Thyroid gland (tissue), 4 donors: ENCODE results near the gene CNTNAP1. TPM values are rescaled to one million over a fixed set of nuclear protein-coding genes. Genes with fewer than 3 reads are reported as not detected.

Source experiments
- DNase-seq, 2 donors: peaks; one replicate each; pipeline ENCODE4 v3.0.0-alpha.2; 2019
- H3K27ac ChIP-seq, 3 donors: fragments of 200-600 bp; sonication (generic); 1 replicate in 2 of 3; 2 replicates in 1 of 3; pipeline ENCODE4 v1.5.1; 2016 to 2019; ENCODE audit warnings: mild to moderate bottlenecking in 1 of 3, moderate library complexity in 1 of 3
- H3K27me3 ChIP-seq: fragments of 200-600 bp; sonication (generic); one replicate; pipeline ENCODE4 v1.5.1; 2019
- H3K36me3 ChIP-seq, 2 donors: fragments of 200-600 bp; sonication (generic); one replicate each; pipeline ENCODE4 v1.5.1; 2016 to 2019
- H3K4me1 ChIP-seq, 2 donors: fragments of 200-600 bp; sonication (generic); one replicate each; pipeline ENCODE4 v1.5.1; 2017 to 2019
- H3K4me3 ChIP-seq, 3 donors: fragments of 200-600 bp; sonication (generic); replicated peaks in 1 of 3; 1 replicate in 2 of 3; 2 replicates in 1 of 3; pipeline ENCODE4 v1.5.1; 2016; ENCODE audit warnings: mild to moderate bottlenecking in 1 of 3
- H3K9me3 ChIP-seq: fragments of 200-600 bp; sonication (generic); one replicate; pipeline ENCODE4 v1.5.1; 2017
- CTCF ChIP-seq, 6 experiments: fragments of 200-600 bp in 3 of 6; fragments of 450-650 bp in 3 of 6; sonication (generic) in 3 of 6; IDR thresholded peaks; one replicate each; pipeline ENCODE4 v1.5.1; 2016 to 2019; ENCODE audit warnings: antibody characterized with exemption in 6 of 6, mild to moderate bottlenecking in 2 of 6, inconsistent platforms in 1 of 6, moderate library complexity in 1 of 6
- POLR2A ChIP-seq, 2 donors: fragments of 450-650 bp; IDR thresholded peaks; one replicate each; pipeline ENCODE4 v1.6.1; 2017; ENCODE audit warnings: antibody characterized with exemption in 2 of 2, mild to moderate bottlenecking in 2 of 2, moderate library complexity in 1 of 2
- WGBS, 2 donors: methylation state at CpG; one replicate each; pipeline ENCODE4 v1.1.5; 2017; 5-methylcytosine and 5-hydroxymethylcytosine counted together
- intact Hi-C: fragments of 100-400 bp; cut with DNase I; formaldehyde crosslinking; loops from one replicate; pipeline ENCODE4 v1.15.1; 2023
- total RNA-seq, 4 donors: library from RNA; depleted of rRNA; stranded (reverse); fragments of >200 nt; gene quantifications; one replicate each; pipeline ENCODE4 v1.2.3, GENCODE V29; 2016

CNTNAP1 gene
- total RNA-seq, 4 donors from 2014 or later: 2.3 to 4.2 (median 2.5) TPM

GRCh38 chr17:42686520-42687128 is 4.3 kb downstream of the CNTNAP1 start:
- no peaks in the 10 kb centered on the region for H3K9me3 ChIP-seq
- TF ChIP-seq CTCF (IDR thresholded peaks at IDR 0.05): no peak
- no peak for TF ChIP-seq POLR2A (IDR thresholded peaks at IDR 0.05)
- peaks cover 12 to 31% of the 10 kb centered on the region in 2 donors for H3K4me1 ChIP-seq
- H3K36me3 ChIP-seq: no peaks in the 10 kb centered on the region
- no peak overlapping the region for H3K27ac ChIP-seq
- 58 to 59% methylated on average over 32 of the region's 32 CpGs for WGBS, 2 donors
- no peak for DNase-seq
- intact Hi-C loops: no loop called here
- H3K27me3 ChIP-seq: no peaks in the 10 kb centered on the region
- no peak overlapping the region for H3K4me3 ChIP-seq

DNA sequence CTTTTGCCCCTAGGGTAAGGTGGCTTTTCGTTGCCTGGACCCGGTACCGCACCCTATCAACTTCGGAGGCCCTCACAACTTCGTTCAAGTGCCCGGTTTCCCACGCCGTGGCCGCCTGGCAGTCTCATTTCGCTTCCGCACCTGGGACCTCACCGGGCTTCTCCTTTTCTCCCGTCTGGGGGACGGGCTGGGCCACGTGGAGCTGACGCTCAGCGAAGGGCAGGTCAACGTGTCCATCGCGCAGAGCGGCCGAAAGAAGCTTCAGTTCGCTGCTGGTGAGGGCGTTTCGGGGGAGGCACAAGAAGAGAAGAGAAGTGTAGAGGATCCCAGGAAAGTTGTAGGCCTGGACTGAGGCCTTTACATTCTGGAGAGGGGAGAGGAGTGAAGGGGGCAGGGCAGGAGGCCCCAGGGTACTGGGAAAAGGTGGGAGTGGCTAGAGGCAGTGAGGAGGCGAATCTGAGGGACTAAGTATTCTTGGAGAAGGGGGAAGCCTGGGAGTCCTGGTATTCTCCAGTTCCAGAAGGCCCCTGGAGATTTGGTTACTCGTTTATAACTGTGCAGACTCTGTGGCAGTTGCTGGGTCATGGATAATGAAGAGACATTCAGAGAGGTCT is 5.5 kb downstream of the CNTNAP1 start:
- Histone ChIP-seq H3K27ac (no peak overlapping the region), H3K4me3 (no peak overlapping the region), H3K4me1 (peaks cover 6 to 21% of the 10 kb centered on the region in 2 donors), H3K27me3 (no peaks in the 10 kb centered on the region), H3K9me3 (no peaks in the 10 kb centered on the region), H3K36me3 (no peaks in the 10 kb centered on the region)
- intact Hi-C loops: no loop called here
- no peak for DNase-seq
- 59 to 60% methylated on average over 26 to 27 of the region's 27 CpGs for WGBS, 2 donors
- no peak for TF ChIP-seq CTCF (IDR thresholded peaks at IDR 0.05)
- TF ChIP-seq POLR2A (IDR thresholded peaks at IDR 0.05): no peak

GRCh38 chr17:42690596-42690995 is 8.3 kb downstream of the CNTNAP1 start:
- H3K36me3 ChIP-seq: no peaks in the 10 kb centered on the region
- WGBS, 2 donors: 77 to 81% methylated on average over 7 to 10 of the region's 10 CpGs
- intact Hi-C loops: no loop called here

DNA sequence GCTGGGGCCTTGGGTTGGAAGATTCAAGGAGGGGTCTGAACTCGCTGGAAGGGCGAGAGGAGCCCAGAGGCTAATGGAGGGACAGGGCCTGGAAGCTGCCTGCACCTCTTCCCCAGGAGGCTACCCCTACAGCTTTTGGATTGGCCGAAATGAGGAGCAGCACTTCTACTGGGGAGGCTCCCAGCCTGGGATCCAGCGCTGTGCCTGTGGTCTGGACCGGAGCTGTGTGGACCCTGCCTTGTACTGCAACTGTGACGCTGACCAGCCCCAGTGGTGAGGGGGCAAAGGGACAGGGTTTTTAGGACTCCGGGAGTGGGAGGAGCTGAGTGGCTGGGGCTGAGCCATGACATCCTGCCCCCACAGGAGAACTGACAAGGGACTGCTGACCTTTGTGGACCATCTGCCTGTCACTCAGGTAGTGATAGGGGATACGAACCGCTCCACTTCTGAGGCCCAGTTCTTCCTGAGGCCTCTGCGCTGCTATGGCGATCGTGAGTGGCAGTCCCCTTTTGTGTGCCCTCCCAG is 8.8 kb downstream of the CNTNAP1 start:
- H3K27me3 ChIP-seq: no peaks in the 10 kb centered on the region
- H3K36me3 ChIP-seq: no peaks in the 10 kb centered on the region
- 84 to 89% methylated on average over 10 to 11 of the region's 12 CpGs for WGBS, 2 donors
- no peaks in the 10 kb centered on the region for H3K9me3 ChIP-seq
- TF ChIP-seq POLR2A (IDR thresholded peaks at IDR 0.05) (no peak), CTCF (IDR thresholded peaks at IDR 0.05) (no peak)
- intact Hi-C loops: no loop called here
- no peak for DNase-seq
- H3K27ac ChIP-seq: no peak overlapping the region
- no peaks in the 10 kb centered on the region for H3K4me1 ChIP-seq
- no peak overlapping the region for H3K4me3 ChIP-seq

More at GRCh38 chr17:42690596-42690995, 8.3 kb downstream of the CNTNAP1 start:
- no peak overlapping the region for H3K4me3 ChIP-seq
- DNase-seq: no peak
- no peaks in the 10 kb centered on the region for H3K9me3 ChIP-seq
- no peaks in the 10 kb centered on the region for H3K27me3 ChIP-seq
- TF ChIP-seq CTCF (IDR thresholded peaks at IDR 0.05): no peak
- TF ChIP-seq POLR2A (IDR thresholded peaks at IDR 0.05): no peak
- no peaks in the 10 kb centered on the region for H3K4me1 ChIP-seq
- H3K27ac ChIP-seq: no peak overlapping the region

- H3K36me3 ChIP-seq: no peaks in the 10 kb centered on the region
- no peak overlapping the region for H3K27ac ChIP-seq
- intact Hi-C loops: no loop called here
- no peak overlapping the region for H3K4me3 ChIP-seq
- no peak for DNase-seq
- no peaks in the 10 kb centered on the region for H3K27me3 ChIP-seq
- H3K4me1 ChIP-seq: no peaks in the 10 kb centered on the region
- TF ChIP-seq POLR2A (IDR thresholded peaks at IDR 0.05) (no peak), CTCF (IDR thresholded peaks at IDR 0.05) (no peak)
- WGBS, 2 donors: 89 to 95% methylated on average over 11 of the region's 11 CpGs
- no peaks in the 10 kb centered on the region for H3K9me3 ChIP-seq
These were observed 10.2 kb downstream of the CNTNAP1 start for GRCh38 chr17:42692489-42692888.
